HEK293T (cell line): ENCODE results near the gene RNF169.

ENCODE experiments used
- BHLHE40 ChIP-seq: fragments of 450-650 bp; IDR thresholded peaks from 2 replicates; pipeline ENCODE4 v1.6.1; 2016; ENCODE audit warnings: mild to moderate bottlenecking, moderate library complexity, borderline replicate concordance
- CTBP1 ChIP-seq: fragments of 450-650 bp; IDR thresholded peaks from 2 replicates; pipeline ENCODE4 v1.6.1; 2016; ENCODE audit warnings: borderline replicate concordance
- ELF4 ChIP-seq: fragments of 450-650 bp; IDR thresholded peaks from 2 replicates; pipeline ENCODE4 v1.6.1; 2017; ENCODE audit warnings: antibody characterized with exemption
- FOXA1 ChIP-seq: fragments of 450-650 bp; IDR thresholded peaks from 2 replicates; pipeline ENCODE4 v1.6.1; 2016; ENCODE audit warnings: mild to moderate bottlenecking
- FOXK2 ChIP-seq: fragments of 450-650 bp; IDR thresholded peaks from 2 replicates; pipeline ENCODE4 v1.6.1; 2016; ENCODE audit warnings: mild to moderate bottlenecking
- FOXM1 ChIP-seq: fragments of 450-650 bp; IDR thresholded peaks from 2 replicates; pipeline ENCODE4 v1.6.1; 2017; ENCODE audit warnings: mild to moderate bottlenecking, borderline replicate concordance
- LEF1 ChIP-seq: fragments of 450-650 bp; IDR thresholded peaks from 2 replicates; pipeline ENCODE4 v1.6.1; 2017; ENCODE audit warnings: mild to moderate bottlenecking, borderline replicate concordance
- TARDBP ChIP-seq: fragments of 450-650 bp; IDR thresholded peaks from 2 replicates; pipeline ENCODE4 v1.6.1; 2016
- ZNF384 ChIP-seq: fragments of 450-650 bp; IDR thresholded peaks from 2 replicates; pipeline ENCODE4 v1.6.1; 2016

- no peak for TF ChIP-seq FOXM1
- no peak for TF ChIP-seq ELF4
- no peak for TF ChIP-seq FOXA1
- TF ChIP-seq LEF1 = no peak
- no peak for TF ChIP-seq BHLHE40
- TF ChIP-seq ZNF384 = no peak
- no peak for TF ChIP-seq FOXK2
- no peak for TF ChIP-seq CTBP1
- TF ChIP-seq TARDBP = no peak
Measured at GRCh38 chr11:74784726-74785125, 36.1 kb downstream of the RNF169 start.
